CD8-positive, alpha-beta memory T cell (primary cell): ENCODE measurements around the gene LSP1. TPM values are rescaled to one million over a fixed set of nuclear protein-coding genes. Genes with fewer than 3 reads are reported as not detected.

Source experiments
- CTCF ChIA-PET: fragments of 350-600 bp; sonication (Branson Sonifier 250); formaldehyde crosslinking; loops from one replicate; lab custom pipeline; 2021; ENCODE audit warnings: antibody characterized with exemption; lab: Charles Lee
- POLR2A ChIA-PET: fragments of 350-600 bp; sonication (Branson Sonifier 250); formaldehyde crosslinking; loops from one replicate; lab custom pipeline; 2021; ENCODE audit warnings: antibody characterized with exemption; lab: Charles Lee
- DNase-seq, 5 donors: peaks; one replicate each; pipeline versions ENCODE4 v3.0.0 to v3.0.0-alpha.2; 2020 to 2022; ENCODE audit warnings: mixed read lengths in 1 of 5
- H3K27ac ChIP-seq: one replicate; pipeline ENCODE4 v1.7.0; 2013; ENCODE audit warnings: low read depth, mild to moderate bottlenecking, low read length, moderate library complexity
- H3K27me3 ChIP-seq: 2 replicates; pipeline ENCODE4 v1.7.0; 2013; ENCODE audit warnings: low read length, mild to moderate bottlenecking; ENCODE audit not compliant: insufficient read depth, poor library complexity, severe bottlenecking
- H3K36me3 ChIP-seq: 2 replicates; pipeline ENCODE4 v1.7.0; 2013; ENCODE audit warnings: mild to moderate bottlenecking, low read length, moderate library complexity; ENCODE audit not compliant: insufficient read depth
- H3K4me1 ChIP-seq: 2 replicates; pipeline ENCODE4 v1.7.0; 2013; ENCODE audit warnings: mild to moderate bottlenecking, low read length, moderate library complexity; ENCODE audit not compliant: insufficient read depth
- H3K4me3 ChIP-seq: 2 replicates; pipeline ENCODE4 v1.7.0; 2013; ENCODE audit warnings: mild to moderate bottlenecking, low read length
- H3K9me3 ChIP-seq: 2 replicates; pipeline ENCODE4 v1.7.0; 2013; ENCODE audit warnings: mild to moderate bottlenecking, low read length
- H3K27ac Mint-ChIP-seq, 8 donors: one replicate each; pipeline ENCODE4 v1.8.0; 2020 to 2021; ENCODE audit warnings: mixed read lengths in 8 of 8, mild to moderate bottlenecking in 6 of 8, inconsistent platforms in 3 of 8, moderate library complexity in 3 of 8
- H3K27me3 Mint-ChIP-seq, 2 donors: one replicate each; pipeline ENCODE4 v1.8.0; 2020 to 2021; ENCODE audit warnings: mixed read lengths in 2 of 2, mild to moderate bottlenecking in 1 of 2, moderate library complexity in 1 of 2
- H3K36me3 Mint-ChIP-seq, 3 donors: one replicate each; pipeline ENCODE4 v1.8.0; 2020 to 2021; ENCODE audit warnings: mixed read lengths in 3 of 3, inconsistent platforms in 1 of 3, mild to moderate bottlenecking in 1 of 3
- H3K4me1 Mint-ChIP-seq, 3 donors: one replicate each; pipeline ENCODE4 v1.8.0; 2020 to 2021; ENCODE audit warnings: mixed read lengths in 3 of 3, inconsistent platforms in 1 of 3, mild to moderate bottlenecking in 1 of 3
- H3K4me3 Mint-ChIP-seq, 7 donors: one replicate each; pipeline ENCODE4 v1.8.0; 2020 to 2021; ENCODE audit warnings: mixed read lengths in 7 of 7, mild to moderate bottlenecking in 6 of 7, moderate library complexity in 4 of 7, inconsistent platforms in 2 of 7
- H3K9me3 Mint-ChIP-seq, 5 donors: one replicate each; pipeline ENCODE4 v1.8.0; 2020 to 2022; ENCODE audit warnings: mixed read lengths in 5 of 5, mild to moderate bottlenecking in 3 of 5, moderate library complexity in 2 of 5, inconsistent platforms in 1 of 5
- polyA plus RNA-seq: library from polyadenylated mRNA; unstranded; fragments of 300-500 nt; fragmentation: Illumina TruSeq; gene quantifications from one replicate; pipeline ENCODE4 v1.2.3, GENCODE V29; 2021
- total RNA-seq, 2 experiments: library from RNA; stranded (reverse); gene quantifications; one replicate each; pipeline ENCODE4 v1.2.3, GENCODE V29; 2021

Gene LSP1
- total and polyA plus RNA-seq, 3 experiments from 2014 or later: 226 to 496 (median 230) TPM

GRCh38 chr11:1912289-1912878 is 59.5 kb downstream of the LSP1 start:
- H3K4me1 Mint-ChIP-seq: peaks cover 6 to 27% (median 11%) of the 10 kb centered on the region in 3 donors
- no peaks in the 10 kb centered on the region for H3K36me3 Mint-ChIP-seq
- Histone ChIP-seq H3K9me3 (no peaks in the 10 kb centered on the region), H3K36me3 (no peaks in the 10 kb centered on the region), H3K4me1 (peaks cover 4% of the 10 kb centered on the region), H3K4me3 (no peak overlapping the region), H3K27me3 (peaks cover 4% of the 10 kb centered on the region), H3K27ac (no peak overlapping the region)
- CTCF ChIA-PET: interaction anchor here (1.3 to 1.4 kb wide), 2 partner anchors 24 to 30 kb away, joined by 3 to 4 read pairs; no protein-coding TSS in a partner anchor
- no peak for DNase-seq
- H3K27ac Mint-ChIP-seq: no peak overlapping the region
- H3K27me3 Mint-ChIP-seq: peaks cover 7 to 23% of the 10 kb centered on the region in 2 donors
- H3K9me3 Mint-ChIP-seq: no peaks in the 10 kb centered on the region
- no peak overlapping the region for H3K4me3 Mint-ChIP-seq
- POLR2A ChIA-PET: no interaction called here

GRCh38 chr11:1913271-1914060 is 60.6 kb downstream of the LSP1 start:
- no peak overlapping the region for H3K27ac ChIP-seq
- Mint-ChIP-seq H3K36me3 (no peaks in the 10 kb centered on the region), H3K4me1 (peaks cover 6 to 31% (median 12%) of the 10 kb centered on the region in 3 donors), H3K27ac (no peak overlapping the region), H3K9me3 (no peaks in the 10 kb centered on the region), H3K4me3 (no peak overlapping the region), H3K27me3 (peaks cover 7 to 22% of the 10 kb centered on the region in 2 donors)
- ChIA-PET CTCF (interaction anchor here (0.8 to 1.4 kb wide), 2 partner anchors 23 to 89 kb away, joined by 3 read pairs; no protein-coding TSS in a partner anchor), POLR2A (no interaction called here)
- peaks cover 3% of the 10 kb centered on the region for H3K27me3 ChIP-seq
- DNase-seq: no peak
- H3K4me1 ChIP-seq: peaks cover 4% of the 10 kb centered on the region
- H3K4me3 ChIP-seq: no peak overlapping the region
- no peaks in the 10 kb centered on the region for H3K36me3 ChIP-seq
- no peaks in the 10 kb centered on the region for H3K9me3 ChIP-seq

- Mint-ChIP-seq H3K36me3 (no peaks in the 10 kb centered on the region), H3K4me1 (peaks cover 6 to 36% (median 15%) of the 10 kb centered on the region in 3 donors), H3K27me3 (peaks cover 4 to 15% of the 10 kb centered on the region in 2 donors), H3K9me3 (no peaks in the 10 kb centered on the region), H3K27ac (peak overlapping the region in 4 of 8 donors; percentile 2 to 48 (median 24)), H3K4me3 (no peak overlapping the region)
- Histone ChIP-seq H3K36me3 (no peaks in the 10 kb centered on the region), H3K9me3 (no peaks in the 10 kb centered on the region), H3K4me3 (no peak overlapping the region), H3K27me3 (no peaks in the 10 kb centered on the region), H3K4me1 (peaks cover 4% of the 10 kb centered on the region), H3K27ac (no peak overlapping the region)
- CTCF ChIA-PET: no interaction called here
- no peak for DNase-seq
- POLR2A ChIA-PET: interaction anchor here (1.6 kb wide), 1 partner anchor 24 kb away, joined by 10 read pairs; the partner anchor contains the start of gene PRR33
Measured at GRCh38 chr11:1915795-1916131, 62.9 kb downstream of the LSP1 start.

- no peaks in the 10 kb centered on the region for H3K27me3 ChIP-seq
- peak overlapping the region in 3 of 8 donors; percentile 29 to 83 (median 53) for H3K27ac Mint-ChIP-seq
- no peak overlapping the region for H3K27ac ChIP-seq
- POLR2A ChIA-PET: interaction anchor here (1.4 to 1.8 kb wide), 5 partner anchors 13 to 66 kb away, joined by 3 to 10 read pairs (median 7); partner anchors contain the start of genes LSP1 and PRR33
- H3K4me1 Mint-ChIP-seq: peaks cover 6 to 39% (median 15%) of the 10 kb centered on the region in 3 donors
- peaks cover 4 to 14% of the 10 kb centered on the region in 2 donors for H3K27me3 Mint-ChIP-seq
- H3K4me3 ChIP-seq: no peak overlapping the region
- H3K36me3 ChIP-seq: no peaks in the 10 kb centered on the region
- DNase-seq: no peak
- CTCF ChIA-PET: interaction anchor here (1.7 to 2.3 kb wide), 2 partner anchors 34 to 83 kb away, joined by 4 to 9 read pairs; no protein-coding TSS in a partner anchor
- H3K9me3 ChIP-seq: no peaks in the 10 kb centered on the region
- H3K4me1 ChIP-seq: peaks cover 4% of the 10 kb centered on the region
- no peaks in the 10 kb centered on the region for H3K36me3 Mint-ChIP-seq
- H3K4me3 Mint-ChIP-seq: no peak overlapping the region
- no peaks in the 10 kb centered on the region for H3K9me3 Mint-ChIP-seq
Measured at GRCh38 chr11:1916132-1916985, 63.5 kb downstream of the LSP1 start.

- no peak for DNase-seq
- no peaks in the 10 kb centered on the region for H3K9me3 Mint-ChIP-seq
- no peak overlapping the region for H3K4me3 Mint-ChIP-seq
- no peaks in the 10 kb centered on the region for H3K36me3 Mint-ChIP-seq
- peaks cover 4% of the 10 kb centered on the region for H3K4me1 ChIP-seq
- peaks cover 6 to 39% (median 15%) of the 10 kb centered on the region in 3 donors for H3K4me1 Mint-ChIP-seq
- no peak overlapping the region for H3K4me3 ChIP-seq
- no peaks in the 10 kb centered on the region for H3K9me3 ChIP-seq
- CTCF ChIA-PET: interaction anchor here (0.8 to 2.3 kb wide), 3 partner anchors 26 to 84 kb away, joined by 3 to 9 read pairs (median 4); partner anchors contain the start of gene PRR33
- POLR2A ChIA-PET: interaction anchor here (1.4 to 1.8 kb wide), 5 partner anchors 13 to 66 kb away, joined by 3 to 10 read pairs (median 7); partner anchors contain the start of genes LSP1 and PRR33
- no peak overlapping the region for H3K27ac ChIP-seq
- H3K27me3 ChIP-seq: no peaks in the 10 kb centered on the region
- no peaks in the 10 kb centered on the region for H3K36me3 ChIP-seq
- peak overlapping the region in 3 of 8 donors; percentile 23 to 83 (median 53) for H3K27ac Mint-ChIP-seq
- peaks cover 4 to 14% of the 10 kb centered on the region in 2 donors for H3K27me3 Mint-ChIP-seq
Measured at GRCh38 chr11:1916986-1917522, 64.2 kb downstream of the LSP1 start.

GRCh38 chr11:1917523-1918435 is 64.9 kb downstream of the LSP1 start:
- H3K36me3 ChIP-seq: no peaks in the 10 kb centered on the region
- H3K4me3 Mint-ChIP-seq: peak overlapping the region in 1 of 7 donors; percentile 54

More at GRCh38 chr11:1917523-1918435, 64.9 kb downstream of the LSP1 start:
- Histone ChIP-seq H3K27ac (no peak overlapping the region), H3K4me1 (peaks cover 4% of the 10 kb centered on the region), H3K4me3 (no peak overlapping the region), H3K9me3 (no peaks in the 10 kb centered on the region), H3K27me3 (no peaks in the 10 kb centered on the region)
- Mint-ChIP-seq H3K4me1 (peaks cover 6 to 40% (median 16%) of the 10 kb centered on the region in 3 donors), H3K9me3 (no peaks in the 10 kb centered on the region), H3K36me3 (no peaks in the 10 kb centered on the region), H3K27me3 (peaks cover 6 to 14% of the 10 kb centered on the region in 2 donors), H3K27ac (no peak overlapping the region)
- no peak for DNase-seq
- CTCF ChIA-PET: interaction anchor here (0.8 to 2.3 kb wide), 3 partner anchors 27 to 85 kb away, joined by 3 to 9 read pairs (median 4); partner anchors contain the start of gene PRR33
- POLR2A ChIA-PET: interaction anchor here (0.9 to 1.8 kb wide), 6 partner anchors 12 to 75 kb away, joined by 3 to 10 read pairs (median 6); partner anchors contain the start of genes LSP1 and PRR33
